GM21619 (cell line): ENCODE results near the gene L3MBTL4.

Experiments
- ATAC-seq: cut with Tn5 transposase; IDR thresholded peaks from one replicate; pipeline ENCODE4 v1.9.1; 2021; ENCODE audit not compliant: unreplicated experiment

Gene L3MBTL4

GRCh38 chr18:5937795-5938194 lies 476.9 kb downstream of the L3MBTL4 start:
- ATAC-seq: no peak

DNA sequence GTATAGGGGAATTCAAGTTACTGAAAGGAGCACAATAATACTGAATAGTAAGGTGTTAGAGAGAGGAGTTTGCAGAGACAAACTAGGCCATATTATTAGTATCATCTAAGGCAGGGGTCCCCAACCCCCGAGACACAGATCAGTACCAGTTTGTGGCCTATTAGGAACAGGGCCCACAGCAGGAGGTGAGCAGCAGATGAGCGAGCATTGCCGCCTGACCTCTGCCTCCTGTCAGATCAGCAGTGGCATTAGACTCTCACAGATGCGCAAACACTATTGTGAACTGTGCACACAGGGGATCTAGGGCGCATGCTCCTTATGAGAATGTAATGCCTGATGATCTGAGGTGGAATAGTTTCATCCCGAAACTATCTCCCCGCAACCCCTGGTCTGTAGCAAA lies 477.6 kb downstream of the L3MBTL4 start:
- no peak for ATAC-seq

DNA sequence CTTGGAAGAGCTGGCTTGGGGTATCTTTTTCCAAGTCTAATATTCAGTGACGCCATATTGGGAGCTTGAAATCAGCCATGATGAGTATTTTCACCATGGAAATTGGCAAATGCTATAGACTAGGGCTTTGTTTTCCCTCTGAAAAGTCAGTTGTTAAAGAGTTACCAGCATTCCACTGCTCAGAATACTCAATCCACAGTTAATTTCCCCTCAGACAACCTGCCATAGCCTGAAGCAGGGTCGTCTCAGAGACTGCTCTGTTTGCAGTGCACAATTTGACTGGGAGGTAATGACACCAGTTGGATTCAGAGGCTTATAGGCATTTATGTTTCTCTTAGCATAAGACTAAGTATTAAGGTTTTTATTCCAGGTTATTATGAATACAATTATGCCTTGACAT lies 483.9 kb downstream of the L3MBTL4 start:
- ATAC-seq: no peak

DNA sequence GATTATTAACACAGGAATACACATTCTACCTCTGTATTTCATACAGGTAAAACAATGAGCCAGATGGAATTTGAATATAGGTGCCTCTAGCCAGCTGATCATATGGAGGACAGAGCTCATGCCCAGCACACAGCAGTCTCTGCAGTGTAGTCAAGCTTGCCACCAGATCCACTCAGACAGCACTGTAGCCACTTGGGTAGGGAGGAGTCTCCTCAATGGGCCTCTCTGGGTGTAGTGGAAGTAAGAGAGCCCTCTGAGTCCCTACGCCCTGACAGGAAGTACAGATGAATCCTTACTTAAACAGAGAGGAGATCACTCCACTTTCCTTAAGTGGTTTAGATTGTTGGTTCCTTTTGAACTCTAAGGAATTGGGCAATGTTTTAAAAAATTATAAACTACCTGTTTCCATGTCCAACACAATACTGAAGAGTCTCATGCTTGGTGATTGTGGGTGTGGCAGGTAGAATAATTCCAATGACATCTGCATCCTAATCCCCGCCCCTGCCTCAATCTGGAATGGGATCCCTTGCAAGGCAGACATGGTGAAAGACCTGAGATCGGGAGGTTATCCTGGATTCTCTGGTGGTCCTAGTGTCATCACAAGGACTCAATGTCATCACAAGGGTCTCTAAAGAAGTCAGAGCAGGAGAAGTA lies 496.4 kb downstream of the L3MBTL4 start:
- no peak for ATAC-seq

DNA sequence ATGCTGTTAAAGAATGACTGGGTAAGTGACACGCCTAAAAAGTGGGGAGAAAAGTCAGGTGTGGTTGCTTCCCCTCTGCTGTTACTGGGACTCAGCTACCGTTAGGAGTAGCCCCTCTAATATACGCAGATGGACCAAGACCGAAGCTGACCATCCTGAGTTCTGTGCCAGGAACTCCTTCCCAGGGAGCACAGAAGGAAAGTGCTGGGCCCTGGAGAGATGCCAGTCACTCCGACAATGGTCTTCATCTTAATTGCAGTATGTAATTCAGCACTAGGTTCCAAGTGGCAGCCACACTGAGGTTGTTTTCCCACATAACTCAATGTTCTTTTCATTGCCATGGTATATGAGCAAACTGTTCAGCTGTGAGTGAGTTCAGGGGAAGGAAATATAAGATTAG lies 499.8 kb downstream of the L3MBTL4 start:
- no peak for ATAC-seq

DNA sequence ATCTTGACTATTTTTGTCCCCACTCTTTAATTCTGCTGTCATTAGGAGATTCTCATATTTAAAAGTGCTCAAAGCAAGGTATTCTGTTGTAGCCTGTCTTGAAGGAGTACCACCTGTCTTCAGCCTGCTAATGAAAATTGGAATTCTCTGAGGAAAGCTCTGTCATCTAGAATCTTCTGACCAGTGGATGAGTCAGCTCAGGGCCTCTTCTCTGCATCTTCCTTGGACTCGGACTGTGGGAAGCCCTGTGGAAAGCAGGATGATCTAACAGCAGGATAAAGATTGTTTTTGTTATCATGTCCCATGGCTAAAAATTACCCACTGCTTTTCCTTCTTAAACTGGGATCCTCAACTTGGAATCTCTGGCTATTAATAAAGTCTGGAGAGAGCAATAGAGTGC lies 500.7 kb downstream of the L3MBTL4 start:
- ATAC-seq: no peak

- no peak for ATAC-seq
Measured at GRCh38 chr18:5912566-5912965, 502.1 kb downstream of the L3MBTL4 start.

GRCh38 chr18:5909125-5909524 lies 505.6 kb downstream of the L3MBTL4 start:
- ATAC-seq: no peak
